Lung (tissue), 12 donors: ENCODE results near the gene ITGA3. TPM values are rescaled to one million over a fixed set of nuclear protein-coding genes. Genes with fewer than 3 reads are reported as not detected.

ENCODE experiments used
- ATAC-seq: fragments of 200-7000 bp; cut with Tn5 transposase; one replicate; pipeline ENCODE4 v1.9.1; 2020; ENCODE audit warnings: moderate number of reproducible peaks; ENCODE audit not compliant: insufficient read depth, low FRiP score
- DNase-seq, 3 donors: peaks; one replicate each; pipeline ENCODE4 v3.0.0-alpha.2; 2013 to 2017
- H3K27ac ChIP-seq, 2 donors: one replicate each; pipeline ENCODE4 v1.5.1; 2013; ENCODE audit warnings: mild to moderate bottlenecking in 2 of 2, moderate library complexity in 2 of 2, control low read depth in 1 of 2, inconsistent platforms in 1 of 2, low read depth in 1 of 2, low read length in 1 of 2
- H3K27me3 ChIP-seq, 3 donors: one replicate each; pipeline ENCODE4 v1.5.1; 2013; ENCODE audit warnings: low read length in 2 of 3; ENCODE audit not compliant: control insufficient read depth in 3 of 3, insufficient read depth in 3 of 3
- H3K36me3 ChIP-seq, 4 donors: one replicate each; pipeline ENCODE4 v1.5.1; 2013; ENCODE audit warnings: low read length in 4 of 4, mild to moderate bottlenecking in 1 of 4, moderate library complexity in 1 of 4; ENCODE audit not compliant: control insufficient read depth in 4 of 4, insufficient read depth in 4 of 4
- H3K4me1 ChIP-seq, 5 donors: one replicate each; pipeline ENCODE4 v1.5.1; 2013; ENCODE audit warnings: low read length in 5 of 5, mild to moderate bottlenecking in 2 of 5, moderate library complexity in 1 of 5; ENCODE audit not compliant: control insufficient read depth in 5 of 5, insufficient read depth in 5 of 5
- H3K4me3 ChIP-seq: one replicate; pipeline ENCODE4 v1.5.1; 2013; ENCODE audit warnings: mild to moderate bottlenecking, control low read depth, moderate library complexity
- H3K9ac ChIP-seq, 2 donors: one replicate each; pipeline ENCODE4 v1.5.1; 2013; ENCODE audit warnings: low read length in 2 of 2, control low read depth in 1 of 2; ENCODE audit not compliant: insufficient read depth in 1 of 2
- H3K9me3 ChIP-seq, 4 donors: one replicate each; pipeline ENCODE4 v1.5.1; 2013; ENCODE audit warnings: low read length in 3 of 4, mild to moderate bottlenecking in 1 of 4, moderate library complexity in 1 of 4; ENCODE audit not compliant: control insufficient read depth in 4 of 4, insufficient read depth in 3 of 4
- WGBS, 2 donors: extraction: QIAGEN DNeasy Blood & Tissue Kit; methylation state at CpG; one replicate each; pipeline ENCODE4 v1.1.7; 2013; 5-methylcytosine and 5-hydroxymethylcytosine counted together
- polyA plus RNA-seq, 2 donors: library from polyadenylated mRNA; stranded (reverse); fragments of 200-250 nt; gene quantifications; one replicate each; pipeline ENCODE4 v1.2.1, GENCODE V29; 2013
- total RNA-seq, 2 donors: library from RNA; depleted of rRNA in 1 of 2; stranded (reverse); fragments of >200 nt in 1 of 2; gene quantifications; one replicate each; pipeline ENCODE4 v1.2.1, GENCODE V29; 2014 to 2021
- TF ChIP-seq, protein P1 (sequence below): IDR thresholded peaks from 2 replicates; pipeline ENCODE4 v1.5.1; 2012; ENCODE audit warnings: mild to moderate bottlenecking; ENCODE audit errors: control extremely low read depth, extremely low read depth
- donor health status: control.
- donor health status: control.
- donor health status: Bipolar disorder and iron deficiency.
- donor health status: healthy.
- donor health status: DM: yes; HTN: yes; CAD: no.

The ITGA3 gene
- total and polyA plus RNA-seq, 4 donors = 83.9 to 204 (median 133) TPM

DNA sequence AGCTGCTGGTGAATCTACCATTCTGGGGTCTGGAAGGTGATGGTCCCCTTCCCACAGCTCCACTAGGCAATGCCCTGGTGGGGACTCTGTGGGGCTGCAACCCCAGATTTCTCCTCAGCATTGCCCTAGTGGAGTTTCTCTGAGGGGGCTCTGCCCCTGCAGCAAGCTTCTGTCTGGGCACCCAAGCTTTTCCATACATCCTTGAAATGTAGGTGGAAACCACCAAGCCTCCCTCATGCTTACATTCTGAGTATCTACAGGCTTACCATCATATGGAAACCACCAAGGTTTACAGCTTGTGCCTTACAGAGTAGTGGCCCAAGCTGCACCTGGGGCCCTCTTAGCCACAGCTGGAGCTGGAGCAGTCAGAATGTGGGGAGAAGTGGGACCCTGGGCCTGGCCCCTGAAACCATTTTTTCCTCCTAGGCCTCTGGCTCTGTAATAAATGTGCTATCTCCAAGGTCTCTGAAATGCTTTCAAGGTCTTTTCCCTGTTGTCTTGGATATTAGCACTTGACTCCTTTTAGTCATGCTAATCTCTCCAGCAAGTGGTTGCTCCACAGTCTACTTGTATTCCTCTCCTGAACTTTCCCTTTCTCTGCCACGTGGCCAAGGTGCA, 41.3 kb upstream of the ITGA3 start:
- WGBS, 2 donors = 13 to 53% methylated on average over 1 of the region's 1 CpG
- TF ChIP-seq, protein P1, sequence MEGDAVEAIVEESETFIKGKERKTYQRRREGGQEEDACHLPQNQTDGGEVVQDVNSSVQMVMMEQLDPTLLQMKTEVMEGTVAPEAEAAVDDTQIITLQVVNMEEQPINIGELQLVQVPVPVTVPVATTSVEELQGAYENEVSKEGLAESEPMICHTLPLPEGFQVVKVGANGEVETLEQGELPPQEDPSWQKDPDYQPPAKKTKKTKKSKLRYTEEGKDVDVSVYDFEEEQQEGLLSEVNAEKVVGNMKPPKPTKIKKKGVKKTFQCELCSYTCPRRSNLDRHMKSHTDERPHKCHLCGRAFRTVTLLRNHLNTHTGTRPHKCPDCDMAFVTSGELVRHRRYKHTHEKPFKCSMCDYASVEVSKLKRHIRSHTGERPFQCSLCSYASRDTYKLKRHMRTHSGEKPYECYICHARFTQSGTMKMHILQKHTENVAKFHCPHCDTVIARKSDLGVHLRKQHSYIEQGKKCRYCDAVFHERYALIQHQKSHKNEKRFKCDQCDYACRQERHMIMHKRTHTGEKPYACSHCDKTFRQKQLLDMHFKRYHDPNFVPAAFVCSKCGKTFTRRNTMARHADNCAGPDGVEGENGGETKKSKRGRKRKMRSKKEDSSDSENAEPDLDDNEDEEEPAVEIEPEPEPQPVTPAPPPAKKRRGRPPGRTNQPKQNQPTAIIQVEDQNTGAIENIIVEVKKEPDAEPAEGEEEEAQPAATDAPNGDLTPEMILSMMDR = no peak
- Histone ChIP-seq H3K27me3 (no peaks in the 10 kb centered on the region), H3K4me1 (no peaks in the 10 kb centered on the region), H3K4me3 (no peak overlapping the region), H3K36me3 (no peaks in the 10 kb centered on the region), H3K27ac (no peak overlapping the region), H3K9me3 (peaks cover 0 to 11% (median 2%) of the 10 kb centered on the region in 4 donors), H3K9ac (no peak overlapping the region)
- no peak for DNase-seq
- ATAC-seq = no peak

DNA sequence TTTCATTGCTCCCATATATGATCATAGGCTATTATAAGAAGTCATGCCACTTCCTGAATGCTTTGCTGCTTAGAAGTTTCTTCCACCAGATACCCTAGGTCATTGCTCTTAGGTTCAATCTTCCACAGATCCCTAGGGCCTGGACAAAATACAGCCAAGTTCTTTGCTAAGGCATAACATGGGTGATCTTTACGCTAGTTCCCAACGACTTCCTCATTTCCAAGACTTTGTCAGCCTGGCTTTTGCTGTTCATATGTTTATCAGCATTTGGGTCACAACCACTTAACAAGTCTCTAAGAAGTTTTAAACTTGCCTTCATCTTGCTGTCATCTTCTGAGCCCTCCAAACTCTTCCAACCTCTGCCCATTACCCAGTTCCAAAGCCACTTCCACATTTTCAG, 40.8 kb upstream of the ITGA3 start:
- 82 to 90% methylated on average over 2 of the region's 2 CpGs for WGBS, 2 donors
- no peaks in the 10 kb centered on the region for H3K4me1 ChIP-seq
- ATAC-seq (no peak), DNase-seq (no peak)
- H3K36me3 ChIP-seq = no peaks in the 10 kb centered on the region
- H3K9ac ChIP-seq = no peak overlapping the region
- no peak overlapping the region for H3K27ac ChIP-seq
- H3K4me3 ChIP-seq = no peak overlapping the region
- H3K9me3 ChIP-seq = peaks cover 0 to 11% (median 2%) of the 10 kb centered on the region in 4 donors
- TF ChIP-seq, protein P1 = no peak
- no peaks in the 10 kb centered on the region for H3K27me3 ChIP-seq

DNA sequence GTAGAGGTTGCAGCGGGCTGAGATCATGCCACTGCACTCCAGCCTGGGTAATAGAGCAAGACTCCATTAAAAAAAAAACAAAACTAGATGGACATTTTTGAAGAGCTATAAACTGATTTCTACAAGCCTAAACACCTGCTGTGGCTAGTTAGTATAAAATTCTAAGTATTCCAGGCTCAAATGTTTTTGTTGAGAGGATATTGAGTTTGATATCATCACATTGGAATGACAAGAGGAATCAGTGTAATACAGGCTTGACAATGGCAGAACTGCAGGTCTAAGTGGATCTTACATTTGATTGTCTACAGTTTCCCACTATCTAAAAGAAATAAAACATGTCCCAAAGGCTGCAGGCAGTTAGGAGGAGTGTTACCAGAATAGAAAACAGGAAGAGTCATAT, 37.0 kb upstream of the ITGA3 start:
- Histone ChIP-seq H3K27ac (no peak overlapping the region), H3K4me3 (no peak overlapping the region), H3K27me3 (no peaks in the 10 kb centered on the region), H3K36me3 (no peaks in the 10 kb centered on the region), H3K4me1 (peaks cover 0 to 17% (median 5%) of the 10 kb centered on the region in 5 donors), H3K9ac (no peak overlapping the region), H3K9me3 (peaks cover 0 to 3% (median 0%) of the 10 kb centered on the region in 4 donors)
- ATAC-seq (no peak), DNase-seq (no peak)
- TF ChIP-seq, protein P1 = no peak
- WGBS, 2 donors = 88 to 89% methylated on average over 1 of the region's 1 CpG
